RKO (cell line): ENCODE results near the gene CCDC188.

Experiments
- DNase-seq: peaks from one replicate; pipeline ENCODE4 v3.0.0-alpha.2; 2016; ENCODE audit warnings: low spot score

CCDC188 gene

DNA sequence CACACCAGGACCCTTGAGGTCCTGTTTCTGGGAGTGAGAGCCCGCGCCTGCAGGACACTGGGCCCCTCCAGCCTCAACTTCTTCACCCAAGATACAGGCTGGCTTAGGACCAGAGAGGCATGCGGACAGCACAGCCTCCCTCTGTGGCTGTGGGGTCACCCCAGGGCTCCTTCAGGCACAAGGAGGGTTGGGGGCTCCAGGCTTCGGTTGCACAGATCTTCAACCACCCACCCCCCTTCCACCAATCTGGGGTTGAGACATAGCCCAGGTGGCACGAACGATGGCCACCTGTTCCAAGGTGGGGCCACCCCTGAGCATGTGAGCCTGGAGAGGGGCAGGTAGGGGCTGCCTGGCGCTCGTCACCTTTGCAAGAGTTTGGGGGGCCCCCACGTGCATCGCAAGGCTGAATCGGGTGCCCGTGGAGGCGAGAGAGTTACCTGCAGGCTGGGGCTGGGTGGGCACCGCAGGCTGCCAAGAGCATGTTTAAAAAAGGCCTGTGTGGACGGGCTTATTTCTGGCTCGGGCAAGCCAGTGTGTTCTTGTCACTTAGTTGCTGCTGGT is 18.1 kb downstream of the CCDC188 start:
- DNase-seq, result no peak

GRCh38 chr22:20131859-20132685 is 18.8 kb downstream of the CCDC188 start:
- no peak for DNase-seq

DNA sequence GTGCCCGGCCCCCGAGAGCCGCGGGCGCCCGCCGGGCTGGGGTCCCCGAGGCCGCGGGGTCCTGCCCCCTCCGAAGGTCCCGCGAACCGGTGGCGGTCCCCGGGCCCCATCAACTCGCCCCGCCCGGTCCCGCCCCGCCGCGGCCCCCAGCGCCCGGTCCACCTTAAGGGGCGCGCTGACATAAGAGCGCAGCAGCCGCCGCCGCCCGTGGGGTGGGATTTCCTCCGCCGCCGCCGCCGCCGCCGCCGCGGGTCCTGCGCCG is 19.3 kb downstream of the CCDC188 start, which contains the start of gene ZDHHC8:
Gene ZDHHC8, plus strand, starts transcription at position 208 of the 262 bp plus-strand sequence. CDS start 144 bp downstream, outside the sequence.
- DNase-seq, result no peak

DNA sequence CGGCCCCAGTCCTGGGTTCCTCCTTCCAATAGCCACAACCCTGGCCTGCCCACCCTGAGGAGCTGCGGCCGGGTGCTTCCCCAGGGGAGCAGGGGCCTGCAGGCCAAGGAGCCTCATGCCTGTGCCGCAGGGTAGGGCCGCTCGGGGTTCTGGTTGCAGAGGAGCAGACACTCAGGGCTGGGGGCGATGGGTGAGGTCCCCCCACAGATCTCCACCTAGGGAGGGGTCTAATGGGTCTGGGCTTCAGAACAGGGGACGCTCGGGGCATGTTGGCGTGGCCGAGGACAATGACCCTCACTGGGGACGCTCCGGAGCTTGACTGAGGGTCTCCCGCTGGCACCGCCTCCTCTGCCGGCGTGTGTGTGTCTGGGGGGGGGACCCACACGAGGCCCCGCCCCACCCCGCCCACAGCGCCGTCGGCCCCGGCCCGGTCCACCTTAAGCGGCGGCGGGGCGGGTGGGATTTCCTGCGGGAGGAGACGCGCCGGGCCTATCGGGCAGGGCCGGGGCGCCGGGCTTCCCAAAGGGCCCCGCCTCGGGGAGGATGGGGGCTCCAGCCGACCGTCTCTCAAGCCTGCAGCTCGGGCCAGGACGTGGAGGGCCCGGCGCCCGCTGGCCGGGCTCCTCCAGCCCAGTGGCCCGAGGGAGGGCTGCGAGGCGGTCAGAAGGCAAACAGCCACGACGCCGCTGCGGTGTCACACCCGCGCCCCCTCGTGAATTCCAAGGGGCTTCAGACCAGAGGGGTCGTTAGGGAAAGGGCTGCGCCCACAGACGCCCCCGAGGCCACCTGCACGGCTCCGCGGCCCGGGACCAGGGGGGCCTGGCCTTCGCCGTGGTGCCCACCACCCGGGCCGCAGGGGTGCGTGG is 19.9 kb downstream of the CCDC188 start:
- DNase-seq, result peak; percentile 68

DNA sequence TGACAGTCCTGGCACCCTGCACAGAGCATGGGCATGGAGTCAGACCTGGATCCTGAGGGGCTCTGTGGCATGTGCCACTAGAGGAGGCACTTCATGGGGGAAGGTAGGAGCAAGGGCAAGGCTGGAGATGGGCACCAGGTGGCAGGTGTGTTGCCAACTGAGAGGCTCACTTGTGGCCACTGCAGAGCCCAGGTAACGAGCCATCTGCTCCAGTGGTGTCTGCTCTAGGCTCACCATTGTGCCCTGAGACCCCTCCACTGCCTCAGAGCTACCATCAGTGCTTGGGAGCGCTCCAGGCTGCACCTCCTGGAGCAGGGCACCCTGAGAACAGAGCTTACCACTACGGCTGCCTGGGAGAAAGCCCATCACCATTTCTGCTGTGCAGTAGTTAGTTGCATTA is 20.5 kb downstream of the CCDC188 start:
- DNase-seq, result no peak

DNA sequence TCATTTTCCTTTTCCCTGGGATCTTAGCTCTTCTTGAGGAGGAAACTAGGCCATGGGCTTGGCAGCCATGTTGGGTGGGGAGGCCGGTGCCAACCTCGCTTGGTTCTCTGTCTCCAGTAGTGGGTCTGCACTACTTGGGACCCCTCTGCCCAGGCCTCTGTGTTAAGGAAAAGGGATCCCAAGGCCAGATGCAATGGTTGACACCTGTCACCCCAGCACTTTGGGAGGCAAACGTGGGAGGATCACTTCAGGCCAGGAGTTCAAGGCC is 21.2 kb downstream of the CCDC188 start:
- no peak for DNase-seq

DNA sequence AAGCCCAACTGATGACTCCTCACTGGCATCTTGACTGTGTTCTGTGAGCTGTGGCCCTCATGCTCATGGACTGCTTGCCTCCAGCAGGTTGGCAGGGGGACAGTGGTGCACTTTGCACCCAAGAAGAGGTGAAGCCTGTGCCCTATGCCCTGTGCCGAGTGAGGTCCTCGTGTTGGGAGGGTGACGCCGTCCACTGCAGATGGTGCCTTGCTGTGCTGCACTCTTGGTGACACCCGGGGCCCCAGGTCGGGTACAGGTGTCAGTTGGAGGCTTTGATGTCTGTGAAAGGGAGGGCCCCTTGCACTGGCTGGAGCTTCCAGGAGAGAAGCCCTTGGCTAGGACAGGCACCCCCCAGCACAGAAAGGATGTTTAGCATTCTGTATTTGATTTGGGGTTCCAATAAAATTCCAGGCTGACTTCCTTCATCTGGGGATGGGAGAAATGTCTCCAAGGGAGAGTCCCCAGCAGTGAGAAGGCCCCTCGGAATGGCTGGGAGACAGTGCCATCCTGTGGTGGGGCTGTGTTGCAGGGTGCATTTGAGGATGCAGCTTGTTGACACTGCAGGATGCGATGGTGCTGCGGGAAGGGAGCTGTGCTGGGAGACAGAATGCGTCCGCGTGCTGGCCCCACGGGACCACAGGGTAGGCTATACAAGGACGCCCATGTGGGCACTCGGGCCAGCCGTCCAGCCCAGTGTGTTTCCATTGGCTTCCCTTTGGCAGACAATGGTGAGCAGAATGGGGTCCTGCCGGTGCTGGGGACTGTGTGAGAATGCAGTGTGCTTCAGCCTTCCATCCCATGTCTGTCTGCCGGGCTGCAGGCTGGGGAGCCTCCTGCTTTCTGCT is 21.7 kb downstream of the CCDC188 start:
- peak; percentile 44 for DNase-seq

GRCh38 chr22:20128619-20128901 is 22.3 kb downstream of the CCDC188 start:
- DNase-seq, result no peak

GRCh38 chr22:20127869-20128618 is 22.8 kb downstream of the CCDC188 start:
- no peak for DNase-seq

DNA sequence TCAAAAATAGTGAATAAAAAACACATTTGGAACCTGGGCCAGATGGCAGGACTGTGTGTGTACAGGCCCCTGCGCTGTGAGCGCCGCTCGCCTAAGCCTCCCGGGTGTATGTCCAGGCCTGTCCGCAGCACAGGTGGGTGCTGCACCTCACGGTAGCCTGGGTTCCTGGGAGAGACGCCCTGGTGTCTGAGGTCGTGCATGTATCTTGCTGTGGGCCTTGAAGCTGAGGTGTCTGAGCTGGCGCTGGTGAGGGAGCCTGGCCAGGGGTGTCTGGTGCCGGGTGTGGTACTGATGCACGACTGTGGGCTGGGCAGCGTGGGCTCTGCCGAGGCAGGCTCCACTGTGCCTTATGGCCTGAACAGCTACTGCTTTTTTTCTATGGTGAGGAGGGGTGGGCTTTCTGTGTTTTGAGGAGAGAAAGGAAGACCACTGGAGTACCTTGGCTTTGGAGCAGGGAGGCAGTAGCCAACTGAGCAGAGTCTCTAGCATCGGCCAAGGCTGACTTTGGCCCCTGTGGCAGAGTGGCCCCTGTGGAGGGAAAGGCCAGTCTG is 23.5 kb downstream of the CCDC188 start:
- no peak for DNase-seq

DNA sequence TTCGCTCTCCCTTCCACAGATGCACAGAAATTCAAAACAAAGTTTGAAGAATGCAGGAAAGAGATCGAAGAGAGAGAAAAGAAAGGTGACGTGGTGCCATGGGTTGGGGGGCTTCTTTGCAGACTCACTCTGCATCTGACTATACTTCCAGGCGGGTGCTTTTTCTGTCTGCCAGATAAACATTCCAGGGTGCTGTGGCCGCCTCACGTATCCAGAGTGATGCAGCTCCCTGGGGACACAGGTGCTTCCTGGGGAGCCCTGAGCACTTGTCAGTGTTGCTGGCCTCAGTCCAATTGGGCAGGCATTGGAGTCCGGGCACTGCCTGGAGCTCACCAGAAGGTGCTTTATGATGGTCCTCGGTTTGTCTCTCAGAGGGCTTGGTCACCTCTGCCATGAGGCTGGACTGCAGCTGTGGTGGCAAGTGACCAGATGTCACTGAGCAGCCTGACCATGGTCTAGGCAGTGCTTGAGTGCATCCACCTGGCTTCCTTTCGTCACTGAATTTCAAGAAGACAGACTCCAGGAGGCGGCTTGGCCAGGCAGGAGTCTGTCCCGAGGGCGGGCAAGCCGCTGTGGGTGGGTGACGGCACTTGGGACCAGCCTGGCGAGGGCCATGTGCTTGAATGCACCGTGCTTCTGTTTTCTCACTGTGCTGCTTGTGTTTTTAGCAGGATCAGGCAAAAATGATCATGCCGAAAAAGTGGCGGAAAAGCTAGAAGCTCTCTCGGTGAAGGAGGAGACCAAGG is 24.4 kb downstream of the CCDC188 start:
- no peak for DNase-seq

- DNase-seq, result no peak
These were observed 25.4 kb downstream of the CCDC188 start for GRCh38 chr22:20125201-20126174.

DNA sequence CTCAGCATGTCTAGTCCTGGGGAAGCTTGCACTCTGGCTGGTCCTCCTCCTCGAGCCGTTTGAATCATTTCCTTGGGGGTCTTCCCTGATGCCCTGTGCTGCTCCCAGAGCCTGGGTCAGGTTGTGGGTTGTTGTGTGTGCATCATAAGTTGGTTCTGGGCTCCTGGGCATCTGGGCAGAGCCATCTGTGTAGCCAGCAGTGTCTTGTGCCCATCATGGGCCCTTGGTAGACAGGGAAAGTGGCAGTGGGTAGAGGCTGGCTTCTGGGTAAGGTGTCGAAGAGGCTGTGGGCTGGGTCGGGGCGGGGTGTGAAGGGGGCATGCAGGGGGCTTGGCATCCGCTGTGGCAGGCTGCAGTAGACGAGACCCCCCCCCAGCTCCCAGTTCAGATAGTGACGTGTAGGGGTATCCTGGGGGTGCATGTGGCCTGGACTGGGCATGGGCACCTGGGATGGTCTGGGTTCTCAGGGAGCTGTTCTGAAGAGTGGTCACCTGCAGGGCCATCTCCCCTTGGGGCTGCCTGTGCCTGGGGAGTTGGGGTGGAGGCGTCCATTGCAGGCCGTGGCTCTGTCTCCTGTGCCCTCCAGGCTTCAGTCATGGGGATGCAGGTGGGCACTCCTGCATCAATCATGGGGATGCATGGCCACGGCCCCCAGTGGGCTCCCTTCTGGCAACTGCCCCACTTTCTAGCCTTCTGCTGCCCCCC is 26.6 kb downstream of the CCDC188 start:
- DNase-seq, result no peak

DNA sequence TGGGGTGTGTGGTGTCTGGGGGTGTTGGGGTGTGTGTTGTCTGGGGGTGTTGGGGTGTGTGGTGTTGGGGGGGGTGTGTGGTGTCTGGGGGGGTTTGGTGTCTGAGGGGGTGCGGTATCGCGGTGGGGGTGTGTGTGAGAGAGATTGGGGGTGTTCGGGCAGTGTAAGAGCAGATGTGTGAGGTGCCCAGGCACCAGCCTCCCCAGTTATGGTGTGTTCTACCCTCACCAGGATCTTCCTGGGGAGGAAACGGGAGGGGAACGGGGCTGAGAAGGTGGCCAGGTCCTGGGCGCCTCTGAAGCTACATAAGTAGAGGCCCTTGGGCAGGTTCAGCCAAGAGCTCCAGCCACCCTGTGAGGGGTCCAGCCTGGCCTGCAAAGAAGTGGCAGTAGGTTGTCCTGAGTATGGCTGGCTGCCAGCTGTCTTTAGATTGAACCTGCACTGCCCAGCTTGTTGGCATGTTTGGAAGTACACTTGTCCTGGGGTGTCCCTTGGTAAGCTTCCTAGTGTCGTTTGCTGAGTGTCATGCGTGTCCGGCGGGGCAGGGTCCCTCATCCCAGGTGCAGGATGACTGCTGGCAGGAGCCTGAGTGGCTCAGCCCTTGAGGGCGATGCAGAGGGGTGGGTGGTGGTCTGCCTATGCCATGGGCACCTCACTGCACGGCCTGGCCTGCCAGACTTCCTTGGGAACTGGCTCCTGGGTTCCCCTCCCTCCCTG is 27.3 kb downstream of the CCDC188 start:
- DNase-seq, result no peak

DNA sequence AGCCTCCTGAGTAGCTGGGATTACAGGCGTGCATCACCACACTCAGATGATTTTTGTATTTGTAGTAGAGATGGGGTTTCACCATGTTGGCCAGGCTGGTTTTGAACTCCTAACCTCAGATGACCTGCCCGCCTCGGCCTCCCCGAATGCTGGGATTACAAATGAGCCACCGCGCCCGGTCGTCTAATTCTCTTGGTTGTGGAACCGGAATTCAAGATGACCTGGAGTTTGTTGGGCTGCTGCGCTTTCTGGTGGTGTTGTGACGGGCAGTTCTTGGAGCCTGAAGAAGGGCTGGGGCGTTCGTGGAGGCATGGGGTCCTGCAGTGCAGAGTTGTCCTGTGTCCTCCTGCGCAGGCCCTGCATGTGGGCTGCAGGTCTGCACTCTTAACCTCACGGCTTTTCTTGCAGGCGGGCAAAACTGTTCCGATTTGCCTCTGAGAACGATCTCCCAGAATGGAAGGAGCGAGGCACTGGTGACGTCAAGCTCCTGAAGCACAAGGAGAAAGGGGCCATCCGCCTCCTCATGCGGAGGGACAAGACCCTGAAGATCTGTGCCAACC is 28.9 kb downstream of the CCDC188 start:
- no peak for DNase-seq

GRCh38 chr22:20118300-20119020 is 32.4 kb downstream of the CCDC188 start:
- DNase-seq, result peak; percentile 54

- peak; percentile 67 for DNase-seq
These were observed 33.1 kb downstream of the CCDC188 start for GRCh38 chr22:20117633-20118299.
